ENCODE data around the gene POLR3E. TPM values are rescaled to one million over a fixed set of nuclear protein-coding genes. Genes with fewer than 3 reads are reported as not detected.

The POLR3E gene
- total and polyA plus RNA-seq, 2 donors (not counting 3 experiments of a cell fraction or from before 2014, with no cell fraction given), result 48.3 to 62.2 TPM

DNA sequence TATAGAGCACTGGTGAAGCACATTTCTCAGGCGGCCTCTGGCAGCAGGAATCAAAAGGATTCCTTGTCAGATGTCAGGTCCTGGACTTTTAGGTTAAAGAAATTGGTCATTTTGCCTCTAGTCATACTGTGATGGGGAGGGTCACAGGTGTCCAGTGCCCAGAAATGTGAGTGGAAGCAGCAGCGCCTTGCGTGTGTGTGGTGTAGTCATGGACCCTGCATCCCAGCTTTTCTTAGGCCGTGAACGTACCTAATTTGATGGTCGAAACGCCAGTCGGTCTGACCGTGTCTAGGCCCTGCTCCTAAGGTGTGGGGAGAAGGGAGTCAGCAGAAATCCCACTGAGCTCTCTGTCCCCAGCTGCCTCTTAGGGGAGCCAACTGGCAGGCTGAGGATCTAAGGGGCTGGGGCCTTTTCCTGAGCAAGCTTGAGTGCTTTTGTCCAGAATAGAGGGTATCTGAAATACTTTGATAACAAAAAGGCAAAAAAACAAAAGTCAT, 32.0 kb downstream of the POLR3E start:
- no peak overlapping the region for H2AFZ ChIP-seq (ENCODE audit: low read depth, low read length)
- H3K79me2 ChIP-seq (ENCODE audit: control insufficient read depth, insufficient read depth, low read length), result no peaks in the 10 kb centered on the region
- no peaks in the 10 kb centered on the region for H3K9me1 ChIP-seq (replicated peaks; ENCODE audit: control insufficient read depth, extremely low read depth, insufficient read depth, low read length)
- no peak overlapping the region for H3K4me3 ChIP-seq (replicated peaks in 1 of 3; ENCODE audit: insufficient read depth in 1 of 3, low read depth in 1 of 3, low read length in 3 of 3)
- H3K9me3 ChIP-seq (replicated peaks; ENCODE audit: control insufficient read depth, insufficient read depth, low read length), result no peaks in the 10 kb centered on the region
- FAIRE-seq (no peak), DNase-seq (ENCODE audit: low read depth, low spot score) (no peak)
- dilution Hi-C loops (cut with MboI; ENCODE audit: extremely low pct_ligation_motif_present, low sequenced_read_pairs), result no loop called here
- BruUV-seq (replicated peaks), result no TSS peak
- H3K36me3 ChIP-seq (ENCODE audit: control insufficient read depth in 2 of 2, extremely low read depth in 1 of 2, insufficient read depth in 2 of 2, low read length in 2 of 2), result peaks cover 8 to 43% of the 10 kb centered on the region in 2 experiments
- POLR2A ChIA-PET, result no interaction called here
- no peaks in the 10 kb centered on the region for H4K20me1 ChIP-seq (replicated peaks; ENCODE audit: control insufficient read depth, extremely low read depth, insufficient read depth, low read length)
- no peak overlapping the region for H3K9ac ChIP-seq (replicated peaks; ENCODE audit: extremely low read depth, insufficient read depth, low read length)
- TF ChIP-seq GATA2 (IDR thresholded peaks at IDR 0.05; ENCODE audit: insufficient read depth, insufficient read length, low read depth, low read length), result no peak
- TF ChIP-seq, protein P1, sequence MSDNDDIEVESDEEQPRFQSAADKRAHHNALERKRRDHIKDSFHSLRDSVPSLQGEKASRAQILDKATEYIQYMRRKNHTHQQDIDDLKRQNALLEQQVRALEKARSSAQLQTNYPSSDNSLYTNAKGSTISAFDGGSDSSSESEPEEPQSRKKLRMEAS (IDR thresholded peaks at IDR 0.05; ENCODE audit: insufficient read depth, insufficient read length), result no peak
- no peak for TF ChIP-seq POLR2AphosphoS5 (IDR thresholded peaks at IDR 0.05; ENCODE audit: insufficient read depth, low read depth, low read length)
- TF ChIP-seq MYC (IDR thresholded peaks at IDR 0.05; ENCODE audit: low read depth, low read length), result no peak
- no peak for TF ChIP-seq FOS (IDR thresholded peaks at IDR 0.05; ENCODE audit: borderline replicate concordance, insufficient read depth, low read length)
- TF ChIP-seq POLR2A (IDR thresholded peaks at IDR 0.05; ENCODE audit: low read depth, low read length), result no peak
- TF ChIP-seq JUN (IDR thresholded peaks at IDR 0.05; ENCODE audit: borderline replicate concordance, insufficient read depth, insufficient read length, low read depth), result no peak
- TF ChIP-seq EZH2 (IDR thresholded peaks at IDR 0.05; ENCODE audit: borderline replicate concordance, low read depth, low read length, severe bottlenecking), result no peak
- TF ChIP-seq, protein P2, sequence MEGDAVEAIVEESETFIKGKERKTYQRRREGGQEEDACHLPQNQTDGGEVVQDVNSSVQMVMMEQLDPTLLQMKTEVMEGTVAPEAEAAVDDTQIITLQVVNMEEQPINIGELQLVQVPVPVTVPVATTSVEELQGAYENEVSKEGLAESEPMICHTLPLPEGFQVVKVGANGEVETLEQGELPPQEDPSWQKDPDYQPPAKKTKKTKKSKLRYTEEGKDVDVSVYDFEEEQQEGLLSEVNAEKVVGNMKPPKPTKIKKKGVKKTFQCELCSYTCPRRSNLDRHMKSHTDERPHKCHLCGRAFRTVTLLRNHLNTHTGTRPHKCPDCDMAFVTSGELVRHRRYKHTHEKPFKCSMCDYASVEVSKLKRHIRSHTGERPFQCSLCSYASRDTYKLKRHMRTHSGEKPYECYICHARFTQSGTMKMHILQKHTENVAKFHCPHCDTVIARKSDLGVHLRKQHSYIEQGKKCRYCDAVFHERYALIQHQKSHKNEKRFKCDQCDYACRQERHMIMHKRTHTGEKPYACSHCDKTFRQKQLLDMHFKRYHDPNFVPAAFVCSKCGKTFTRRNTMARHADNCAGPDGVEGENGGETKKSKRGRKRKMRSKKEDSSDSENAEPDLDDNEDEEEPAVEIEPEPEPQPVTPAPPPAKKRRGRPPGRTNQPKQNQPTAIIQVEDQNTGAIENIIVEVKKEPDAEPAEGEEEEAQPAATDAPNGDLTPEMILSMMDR (IDR thresholded peaks at IDR 0.05; ENCODE audit: extremely low read depth in 1 of 2, insufficient read depth in 1 of 2, low read depth in 1 of 2, low read length in 2 of 2), result no peak
- no peaks in the 10 kb centered on the region for H3K4me1 ChIP-seq (ENCODE audit: control insufficient read depth, extremely low read depth, insufficient read depth, low read length)
- intact Hi-C loops (cut with micrococcal nuclease), result loop anchor here (10.0 kb wide), 1 partner anchor 346 kb away; no protein-coding TSS in a partner anchor
- H3K4me2 ChIP-seq (ENCODE audit: insufficient read depth, low read length), result no peak overlapping the region
- H3K27me3 ChIP-seq (ENCODE audit: control insufficient read depth in 2 of 2, insufficient read depth in 2 of 2, low read length in 2 of 2), result no peaks in the 10 kb centered on the region
- no peak overlapping the region for H3K27ac ChIP-seq (ENCODE audit: insufficient read depth, low read depth, low read length)
- CTCF ChIA-PET, result interaction anchor here (0.6 to 1.9 kb wide), 3 partner anchors 8 to 61 kb away, joined by 3 to 15 read pairs (median 10); no protein-coding TSS in a partner anchor
